HK-2 (cell line): Measurements from ENCODE around the gene NAP1L4.
"Not testable (repeated sequence)": the region's sequence is repeated elsewhere in the genome, so short reads cannot be mapped to it uniquely, and the experiment has no call there.

ENCODE experiments used
- DNase-seq: peaks from one replicate; pipeline ENCODE4 v3.0.0-alpha.2; 2018; ENCODE audit not compliant: unreplicated experiment

NAP1L4 gene

GRCh38 chr11:2958251-2958650, 33.9 kb downstream of the NAP1L4 start:
- no peak for DNase-seq

GRCh38 chr11:2955906-2956476, 36.1 kb downstream of the NAP1L4 start:
- DNase-seq: no peak

- no peak for DNase-seq
These were observed 37.9 kb downstream of the NAP1L4 start for GRCh38 chr11:2954263-2954662.

- no peak for DNase-seq
These were observed 39.8 kb downstream of the NAP1L4 start for GRCh38 chr11:2952290-2952689.

- no peak for DNase-seq
These were observed 40.7 kb downstream of the NAP1L4 start for GRCh38 chr11:2951231-2952110.

GRCh38 chr11:2950825-2951224, 41.3 kb downstream of the NAP1L4 start:
- no peak for DNase-seq

- no peak for DNase-seq
These were observed 42.2 kb downstream of the NAP1L4 start for GRCh38 chr11:2949920-2950319.

GRCh38 chr11:2947744-2948143, 44.4 kb downstream of the NAP1L4 start:
- DNase-seq: no peak

- no peak for DNase-seq
These were observed 46.3 kb downstream of the NAP1L4 start for GRCh38 chr11:2945757-2946287.

- DNase-seq: no peak
These were observed 46.9 kb downstream of the NAP1L4 start for GRCh38 chr11:2945031-2945756.

GRCh38 chr11:2944530-2944929, 47.6 kb downstream of the NAP1L4 start:
- no peak for DNase-seq

GRCh38 chr11:2943711-2944118, 48.4 kb downstream of the NAP1L4 start:
- DNase-seq: no peak

- DNase-seq: no peak
These were observed 49.0 kb downstream of the NAP1L4 start for GRCh38 chr11:2942872-2943710.

- no peak for DNase-seq
These were observed 49.7 kb downstream of the NAP1L4 start for GRCh38 chr11:2942447-2942846.

- DNase-seq: peak; percentile 36
These were observed 51.0 kb downstream of the NAP1L4 start for GRCh38 chr11:2940921-2941821.

GRCh38 chr11:2940147-2940920, 51.8 kb downstream of the NAP1L4 start:
- peak; percentile 78 for DNase-seq

- DNase-seq: not testable (repeated sequence)
These were observed 53.4 kb downstream of the NAP1L4 start for GRCh38 chr11:2938458-2939418.
